NCI-H1436 treated with DMSO at 0.1 percent for 48 hours (cell line): Measurements from ENCODE around the gene ACOXL.

ENCODE experiments used
- DNase-seq: peaks from one replicate; lab custom pipeline; 2025; lab: John Stamatoyannopoulos, UW

The ACOXL gene

DNA sequence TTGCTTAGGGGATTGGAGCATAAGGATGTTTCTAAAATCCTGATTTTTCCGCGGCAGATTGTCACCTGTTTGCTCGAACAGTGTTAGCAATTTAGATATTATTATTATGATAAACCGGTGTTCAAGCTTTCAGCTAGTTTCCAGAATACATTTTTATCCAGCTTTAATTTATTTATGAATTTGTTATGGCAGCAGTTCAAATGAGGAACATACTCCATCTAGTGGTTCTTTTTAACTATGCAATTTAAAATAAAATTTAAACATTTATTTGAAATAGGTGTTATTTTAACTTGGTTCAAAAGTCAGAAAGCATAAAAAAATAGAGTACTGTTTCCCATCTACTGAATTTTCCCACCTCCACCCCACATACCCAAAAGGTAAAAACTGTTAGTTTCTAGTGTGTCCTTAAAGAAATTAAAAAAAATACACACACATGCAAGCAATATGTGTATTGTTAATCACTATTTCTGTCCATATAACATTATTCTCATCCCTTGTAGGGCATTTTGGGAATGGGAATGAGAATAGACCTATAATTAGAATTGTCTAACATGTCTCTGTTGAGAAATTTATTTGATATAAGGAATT is 23.2 kb downstream of the ACOXL start:
- DNase-seq = no peak

DNA sequence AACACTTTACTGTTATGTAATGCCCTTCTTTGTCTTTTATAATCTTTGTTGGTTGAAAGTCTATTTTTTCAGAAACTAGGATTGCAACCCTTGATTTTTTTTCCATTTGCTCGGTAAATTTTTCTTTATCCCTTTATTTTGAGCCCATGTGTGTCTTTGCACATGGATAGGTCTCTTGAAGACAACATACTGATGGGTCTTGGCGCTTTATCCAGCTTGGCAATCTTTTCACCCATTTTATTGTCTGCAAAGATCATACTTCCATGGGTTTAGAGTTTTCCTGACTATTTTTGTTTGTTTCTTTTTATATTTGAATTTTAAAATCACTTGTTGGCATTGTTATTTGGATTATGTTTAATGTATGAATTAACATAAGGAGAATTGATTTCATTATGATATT is 27.0 kb downstream of the ACOXL start:
- DNase-seq = no peak

DNA sequence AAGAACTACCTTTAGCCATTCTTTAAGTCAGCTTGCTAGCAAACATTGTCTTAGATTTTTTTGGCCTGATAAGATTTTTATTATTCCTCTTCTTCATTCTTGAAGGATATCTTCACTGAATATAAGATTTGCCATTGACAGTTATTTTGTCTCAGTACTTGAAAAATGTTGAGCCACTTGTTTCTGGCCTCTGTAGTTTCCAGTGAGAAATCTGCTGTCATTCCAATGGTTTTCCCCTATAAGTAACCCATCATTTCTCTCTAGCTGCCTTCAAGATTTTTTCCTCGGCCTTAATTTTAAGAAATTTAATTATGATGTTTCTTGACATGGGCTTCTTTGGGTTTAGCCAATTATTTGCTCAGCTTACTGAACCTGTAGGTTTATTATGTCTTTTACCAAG is 32.6 kb downstream of the ACOXL start:
- DNase-seq = no peak

GRCh38 chr2:110766291-110766690 is 33.9 kb downstream of the ACOXL start:
- no peak for DNase-seq

DNA sequence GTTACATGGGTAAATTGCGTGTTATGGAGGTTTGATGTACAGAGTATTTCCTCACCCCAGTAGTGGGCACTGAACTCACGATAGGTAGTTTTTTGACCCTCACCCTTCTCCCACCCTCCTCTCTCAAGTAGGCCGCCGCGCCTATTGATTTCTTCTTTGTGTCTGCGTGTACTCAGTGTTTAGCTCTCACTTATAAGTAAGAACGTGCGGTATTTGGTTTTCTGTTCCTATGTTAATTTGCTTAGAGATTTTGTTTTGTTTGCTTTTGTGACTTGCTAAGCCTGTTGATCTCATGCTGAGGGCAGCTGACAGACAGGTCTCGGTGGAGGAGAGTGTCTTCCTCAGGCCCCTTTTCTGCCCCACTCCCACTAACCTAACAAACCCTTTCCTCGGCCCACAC is 36.2 kb downstream of the ACOXL start:
- no peak for DNase-seq

DNA sequence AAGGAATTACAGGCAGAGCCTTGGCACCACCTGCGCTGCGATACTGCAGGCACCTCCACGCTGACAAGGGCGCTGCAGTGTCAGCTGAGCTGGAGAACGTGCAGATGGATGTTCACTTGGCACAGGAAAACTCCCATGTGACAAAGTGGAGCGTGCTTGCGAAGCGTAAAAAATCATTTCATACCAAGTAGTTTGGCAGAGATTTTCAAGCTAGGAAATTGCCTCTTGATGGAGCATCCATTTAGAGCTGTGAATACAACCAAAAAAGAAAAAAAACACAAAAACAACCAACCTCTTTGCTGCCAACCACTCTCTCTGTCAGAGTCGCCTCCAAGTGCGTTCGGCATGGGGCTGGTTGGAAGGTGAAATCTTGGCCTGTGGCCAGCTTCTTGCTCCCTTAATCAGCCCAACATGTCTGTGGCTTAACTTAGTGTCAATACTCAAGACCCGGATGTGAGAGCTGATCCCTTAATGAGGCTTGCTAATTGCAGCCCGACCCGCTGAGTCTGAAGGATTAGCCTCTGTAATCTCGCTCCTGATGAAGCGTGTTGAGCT is 38.1 kb downstream of the ACOXL start:
- peak; percentile 23 for DNase-seq

- DNase-seq = no peak
Measured at GRCh38 chr2:110770959-110771431, 38.6 kb downstream of the ACOXL start.

GRCh38 chr2:110771547-110772382 is 39.4 kb downstream of the ACOXL start:
- DNase-seq = no peak

- no peak for DNase-seq
Measured at GRCh38 chr2:110772383-110772755, 40.0 kb downstream of the ACOXL start.

GRCh38 chr2:110773401-110773921 is 41.1 kb downstream of the ACOXL start:
- DNase-seq = no peak

DNA sequence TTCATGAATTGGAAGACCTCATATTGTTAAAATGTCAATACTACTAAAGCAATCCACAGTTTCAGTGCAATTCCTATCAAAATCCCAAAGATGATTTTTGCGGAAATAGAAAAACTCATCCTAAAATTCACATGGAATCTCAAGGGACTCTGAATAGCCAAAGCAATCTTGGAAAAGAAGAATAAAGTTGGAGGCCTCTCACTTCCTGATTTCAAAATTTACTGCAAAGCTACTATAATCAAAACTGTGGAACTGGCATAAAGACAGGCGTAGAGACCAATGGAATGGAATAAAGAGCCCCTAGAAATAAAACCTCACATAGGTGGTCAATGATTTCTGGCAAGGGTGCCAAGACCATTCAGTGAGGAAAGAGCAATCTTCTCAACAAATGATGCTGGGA is 42.3 kb downstream of the ACOXL start:
- DNase-seq = no peak

- DNase-seq = no peak
Measured at GRCh38 chr2:110777531-110778311, 45.3 kb downstream of the ACOXL start.

DNA sequence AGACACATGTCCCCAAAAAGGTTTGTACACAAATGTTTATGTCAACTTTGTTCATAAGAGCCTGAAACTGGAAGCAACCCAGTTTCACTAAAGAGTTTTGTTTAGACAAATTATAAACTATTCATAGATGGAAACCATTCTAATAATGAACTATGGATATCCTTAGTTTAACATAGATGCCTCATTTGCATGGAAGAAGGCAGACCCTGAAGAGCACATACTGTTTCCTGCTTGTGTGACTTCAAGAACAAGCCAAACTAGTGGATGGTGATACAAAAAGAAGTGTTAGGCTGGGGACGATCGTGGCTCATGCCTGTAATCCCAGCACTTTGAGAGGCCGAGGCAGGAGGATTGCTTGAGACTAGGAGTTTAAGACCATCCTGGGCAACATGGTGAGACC is 48.1 kb downstream of the ACOXL start:
- DNase-seq = no peak

DNA sequence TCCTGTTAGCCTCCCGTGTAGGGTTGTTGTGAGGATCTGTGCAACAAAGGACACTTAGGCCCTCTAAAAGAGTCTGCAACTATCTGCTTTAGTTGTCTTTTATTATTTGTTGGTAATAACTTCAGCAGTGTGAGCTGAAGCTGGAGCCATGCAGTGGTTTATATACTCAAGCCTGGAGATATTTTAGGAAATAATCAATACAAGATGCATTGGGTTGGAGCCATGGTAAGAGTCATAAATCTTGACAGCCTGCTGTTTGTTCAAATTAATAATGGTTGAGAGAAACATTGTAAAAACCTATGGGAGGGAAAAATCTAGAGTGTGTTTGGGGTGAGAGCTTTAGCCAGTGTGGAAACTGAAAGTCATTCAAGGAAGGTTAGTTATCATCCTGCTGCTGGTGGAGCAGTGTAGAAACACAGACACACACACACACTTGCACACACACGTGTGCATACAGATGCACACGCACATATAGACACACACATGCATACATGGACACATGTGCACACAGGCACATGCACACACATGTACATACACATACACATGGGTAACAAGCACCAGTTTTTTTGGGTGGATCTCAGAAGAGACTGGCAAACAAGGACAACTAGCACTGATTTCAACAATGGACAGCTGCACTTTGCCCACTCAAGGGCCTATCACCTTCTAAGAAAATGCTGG is 51.0 kb downstream of the ACOXL start:
- no peak for DNase-seq

DNA sequence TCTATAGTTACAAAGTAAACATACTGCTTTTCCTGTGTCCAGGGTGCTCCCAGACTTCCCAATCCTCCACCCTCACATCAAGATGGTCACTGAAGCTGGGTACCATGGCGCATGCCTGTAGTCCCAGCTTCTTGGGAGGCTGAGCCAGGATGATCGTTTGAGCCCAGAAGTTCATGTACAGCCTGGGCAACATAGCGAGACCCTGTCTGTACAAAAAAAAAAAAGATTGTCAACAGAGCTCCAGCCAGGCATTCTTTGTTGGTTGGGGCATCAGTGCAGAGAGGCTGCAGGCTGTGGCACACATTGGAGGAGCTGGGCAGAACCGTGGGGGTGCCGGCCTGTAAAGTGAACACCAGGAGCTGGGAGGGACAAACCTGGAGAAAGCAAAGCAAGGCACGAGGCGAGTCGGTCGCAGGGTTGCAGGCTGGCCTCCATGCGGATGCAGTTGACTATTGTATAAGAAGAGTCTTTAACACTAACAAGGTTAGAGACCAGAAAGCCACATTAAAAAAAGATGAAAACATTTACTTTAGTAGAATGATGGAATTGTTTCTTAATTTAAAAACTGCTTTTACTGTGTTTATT is 51.8 kb downstream of the ACOXL start:
- DNase-seq = no peak

GRCh38 chr2:110785439-110785838 is 53.1 kb downstream of the ACOXL start:
- no peak for DNase-seq

GRCh38 chr2:110788976-110789375 is 56.6 kb downstream of the ACOXL start:
- DNase-seq = no peak

GRCh38 chr2:110789706-110790105 is 57.3 kb downstream of the ACOXL start:
- DNase-seq = no peak

- no peak for DNase-seq
Measured at GRCh38 chr2:110790907-110791306, 58.5 kb downstream of the ACOXL start.

- DNase-seq = no peak
Measured at GRCh38 chr2:110791435-110791834, 59.1 kb downstream of the ACOXL start.

GRCh38 chr2:110793034-110793433 is 60.7 kb downstream of the ACOXL start:
- no peak for DNase-seq
